OCI-LY1 (cell line): ENCODE data around the gene IL1RAPL2.

Experiments
- CTCF ChIP-seq: fragments of 200-600 bp; sonication (generic), shearing (Covaris generic); IDR thresholded peaks from 2 replicates; pipeline ENCODE4 v1.5.1; 2017; ENCODE audit warnings: mild to moderate bottlenecking, antibody characterized with exemption, low read length, moderate library complexity, mixed read lengths
- EZH2 ChIP-seq: fragments of 200-600 bp; sonication (generic), shearing (Covaris generic); IDR thresholded peaks from 2 replicates; pipeline ENCODE4 v1.8.0; 2017; ENCODE audit warnings: borderline replicate concordance, mixed run types, mild to moderate bottlenecking, antibody characterized with exemption, low read length, moderate library complexity, mixed read lengths

- TF ChIP-seq CTCF = no peak
- TF ChIP-seq EZH2 = no peak
Measured at GRCh38 chrX:105269386-105269785, 703.4 kb downstream of the IL1RAPL2 start.
